Fibroblast of lung (primary cell): ENCODE results near the gene CATSPER1. TPM values are rescaled to one million over a fixed set of nuclear protein-coding genes. Genes with fewer than 3 reads are reported as not detected.

ENCODE experiments used
- DNase-seq, 2 donors: peaks; one replicate each; pipeline versions ENCODE4 v3.0.0 to v3.0.0-alpha.2; 2010; ENCODE audit warnings: low read depth in 2 of 2
- H2AFZ ChIP-seq: 2 replicates; pipeline ENCODE4 v1.5.1; 2012; ENCODE audit warnings: low read length, control low read depth, inconsistent platforms
- H3K27ac ChIP-seq: 2 replicates; pipeline ENCODE4 v1.5.1; 2011; ENCODE audit warnings: low read length, control low read depth; ENCODE audit not compliant: insufficient read depth
- H3K27me3 ChIP-seq: 2 replicates; pipeline ENCODE4 v1.5.1; 2011; ENCODE audit warnings: mild to moderate bottlenecking, low read length; ENCODE audit not compliant: control insufficient read depth, insufficient read depth
- H3K36me3 ChIP-seq: 2 replicates; pipeline ENCODE4 v1.5.1; 2011; ENCODE audit warnings: low read length; ENCODE audit not compliant: control insufficient read depth, insufficient read depth
- H3K4me1 ChIP-seq: 2 replicates; pipeline ENCODE4 v1.5.1; 2011; ENCODE audit warnings: low read length; ENCODE audit not compliant: control insufficient read depth, insufficient read depth; ENCODE audit errors: extremely low read depth
- H3K4me2 ChIP-seq: 2 replicates; pipeline ENCODE4 v1.5.1; 2011; ENCODE audit warnings: low read length, control low read depth; ENCODE audit not compliant: insufficient read depth; ENCODE audit errors: extremely low read depth
- H3K4me3 ChIP-seq, 4 experiments: fragments of 200-600 bp in 1 of 4; sonication (generic) in 1 of 4; replicated peaks in 1 of 4; 2 replicates each; pipeline ENCODE4 v1.5.1; 2011 to 2016; ENCODE audit warnings: low read length in 4 of 4, low read depth in 3 of 4, mild to moderate bottlenecking in 3 of 4, control low read depth in 2 of 4, inconsistent platforms in 1 of 4, mixed read lengths in 1 of 4; ENCODE audit not compliant: insufficient read depth in 1 of 4; ENCODE audit errors: control extremely low read depth in 1 of 4
- H3K79me2 ChIP-seq: 2 replicates; pipeline ENCODE4 v1.5.1; 2012; ENCODE audit warnings: mild to moderate bottlenecking, low read length, inconsistent platforms; ENCODE audit not compliant: control insufficient read depth, insufficient read depth
- H3K9ac ChIP-seq: 2 replicates; pipeline ENCODE4 v1.5.1; 2011; ENCODE audit warnings: mild to moderate bottlenecking, low read length, control low read depth; ENCODE audit not compliant: insufficient read depth
- H3K9me3 ChIP-seq: 2 replicates; pipeline ENCODE4 v1.5.1; 2012; ENCODE audit warnings: low read depth, low read length; ENCODE audit not compliant: control insufficient read depth, insufficient read depth
- H4K20me1 ChIP-seq: 2 replicates; pipeline ENCODE4 v1.5.1; 2011; ENCODE audit warnings: low read length; ENCODE audit not compliant: control insufficient read depth, insufficient read depth; ENCODE audit errors: extremely low read depth
- CTCF ChIP-seq, 2 donors: IDR thresholded peaks in 1 of 2; conservative IDR thresholded peaks in 1 of 2; 1 replicate in 1 of 2; 2 replicates in 1 of 2; pipeline ENCODE4 v1.5.1; 2011 to 2012; ENCODE audit warnings: low read length in 2 of 2, control low read depth in 1 of 2, inconsistent platforms in 1 of 2, low read depth in 1 of 2, mild to moderate bottlenecking in 1 of 2
- EZH2 ChIP-seq: IDR thresholded peaks from 2 replicates; pipeline ENCODE4 v1.5.1; 2012; ENCODE audit warnings: low read length, control low read depth, mild to moderate bottlenecking; ENCODE audit errors: missing control alignments
- polyA plus RNA-seq, 2 donors: library from polyadenylated mRNA; depleted of rRNA in 1 of 2; stranded (reverse) in 1 of 2; unstranded in 1 of 2; fragments of >200 nt; gene quantifications; 2 replicates each; pipeline ENCODE4 v1.2.1, GENCODE V29; 2011 to 2012; ENCODE audit warnings: missing spikeins in 1 of 2
- total RNA-seq: library from RNA; depleted of rRNA; stranded (reverse); fragments of >200 nt; gene quantifications from 2 replicates; pipeline ENCODE4 v1.2.1, GENCODE V29; 2014

CATSPER1 gene
- total and polyA plus RNA-seq, 2 donors (not counting 1 experiment from before 2014, with no cell fraction given) = not detected

- Histone ChIP-seq H3K4me1 (peaks cover 8% of the 10 kb centered on the region), H3K27ac (no peak overlapping the region), H3K4me2 (no peak overlapping the region), H4K20me1 (no peaks in the 10 kb centered on the region), H3K27me3 (peaks cover 2% of the 10 kb centered on the region), H3K79me2 (no peaks in the 10 kb centered on the region), H2AFZ (no peak overlapping the region), H3K36me3 (no peaks in the 10 kb centered on the region), H3K4me3 (no peak overlapping the region), H3K9me3 (no peaks in the 10 kb centered on the region), H3K9ac (no peak overlapping the region)
- no peak for DNase-seq
- TF ChIP-seq EZH2 (no peak), CTCF (conservative IDR thresholded peaks at IDR 0.05 in 1 of 2, IDR thresholded peaks at IDR 0.05 in 1 of 2; ENCODE audit: low read depth in 1 of 2, low read length in 2 of 2) (no peak)
Observed at GRCh38 chr11:66017321-66017720, 9.0 kb downstream of the CATSPER1 start.

GRCh38 chr11:66016793-66017177 lies 9.5 kb downstream of the CATSPER1 start:
- Histone ChIP-seq H3K9ac (no peak overlapping the region), H2AFZ (no peak overlapping the region), H4K20me1 (no peaks in the 10 kb centered on the region), H3K9me3 (no peaks in the 10 kb centered on the region), H3K27me3 (peaks cover 2% of the 10 kb centered on the region), H3K4me2 (no peak overlapping the region), H3K36me3 (no peaks in the 10 kb centered on the region), H3K4me1 (peaks cover 8% of the 10 kb centered on the region), H3K27ac (no peak overlapping the region), H3K79me2 (no peaks in the 10 kb centered on the region), H3K4me3 (no peak overlapping the region)
- TF ChIP-seq EZH2 = no peak
- no peak for TF ChIP-seq CTCF (conservative IDR thresholded peaks at IDR 0.05 in 1 of 2, IDR thresholded peaks at IDR 0.05 in 1 of 2; ENCODE audit: low read depth in 1 of 2, low read length in 2 of 2)
- no peak for DNase-seq

GRCh38 chr11:66015936-66016792 lies 10.1 kb downstream of the CATSPER1 start:
- H3K9me3 ChIP-seq = no peaks in the 10 kb centered on the region
- peaks cover 5% of the 10 kb centered on the region for H3K4me1 ChIP-seq
- TF ChIP-seq EZH2 (no peak), CTCF (conservative IDR thresholded peaks at IDR 0.05 in 1 of 2, IDR thresholded peaks at IDR 0.05 in 1 of 2; ENCODE audit: low read depth in 1 of 2, low read length in 2 of 2) (no peak)
- H3K4me3 ChIP-seq = no peak overlapping the region
- H2AFZ ChIP-seq = no peak overlapping the region
- no peak overlapping the region for H3K4me2 ChIP-seq
- no peak overlapping the region for H3K27ac ChIP-seq
- no peak overlapping the region for H3K9ac ChIP-seq
- H3K79me2 ChIP-seq = no peaks in the 10 kb centered on the region
- peaks cover 7% of the 10 kb centered on the region for H3K27me3 ChIP-seq
- no peaks in the 10 kb centered on the region for H4K20me1 ChIP-seq
- no peaks in the 10 kb centered on the region for H3K36me3 ChIP-seq
- DNase-seq = no peak
